Measurements from ENCODE around the gene NOD2. TPM values are rescaled to one million over a fixed set of nuclear protein-coding genes. Genes with fewer than 3 reads are reported as not detected.

The NOD2 gene
- total and polyA plus RNA-seq, 2 experiments from 2014 or later, result not detected

- no peak overlapping the region for H3K4me2 ChIP-seq (ENCODE audit: unreplicated experiment)
- no peak for DNase-seq
- no peak for TF ChIP-seq EZH2 (IDR thresholded peaks at IDR 0.05; ENCODE audit: insufficient read depth, poor library complexity, severe bottlenecking)
- TF ChIP-seq EZH2phosphoT487 (IDR thresholded peaks at IDR 0.05; ENCODE audit: insufficient read depth, low read depth), result no peak
- no peak overlapping the region for H3K27ac ChIP-seq
- no peaks in the 10 kb centered on the region for H3K79me2 ChIP-seq (ENCODE audit: insufficient read depth)
- H2AFZ ChIP-seq, result no peak overlapping the region
- no peak overlapping the region for H3K9ac ChIP-seq
- no peaks in the 10 kb centered on the region for H3K9me2 ChIP-seq (ENCODE audit: insufficient read depth)
- 75 to 80% methylated on average over 5 of the region's 5 CpGs for WGBS, 2 experiments (ENCODE audit: low coverage in 1 of 2, low lambda C conversion rate in 2 of 2, missing lambda C conversion rate in 2 of 2)
- H3K9me3 ChIP-seq (ENCODE audit: low read depth), result no peaks in the 10 kb centered on the region
- no peaks in the 10 kb centered on the region for H3K27me3 ChIP-seq (replicated peaks; ENCODE audit: insufficient read depth)
- H3K36me3 ChIP-seq (ENCODE audit: low read depth), result no peaks in the 10 kb centered on the region
- no peaks in the 10 kb centered on the region for H3F3A ChIP-seq (ENCODE audit: insufficient read depth)
- in situ Hi-C loops (cut with MboI), result loop anchor here (5.0 kb wide), 1 partner anchor 296 kb away; no protein-coding TSS in a partner anchor
- no peak overlapping the region for H3K4me3 ChIP-seq
- no peaks in the 10 kb centered on the region for H3K4me1 ChIP-seq (ENCODE audit: insufficient read depth)
- H4K20me1 ChIP-seq (ENCODE audit: insufficient read depth), result no peaks in the 10 kb centered on the region
Measured at GRCh38 chr16:50668368-50669008, 24.9 kb upstream of the NOD2 start.

GRCh38 chr16:50669741-50670140 is 23.7 kb upstream of the NOD2 start:
- no peak for DNase-seq
- H3K79me2 ChIP-seq (ENCODE audit: insufficient read depth), result no peaks in the 10 kb centered on the region
- no peak overlapping the region for H3K4me3 ChIP-seq
- H3K9me2 ChIP-seq (ENCODE audit: insufficient read depth), result no peaks in the 10 kb centered on the region
- WGBS, 2 experiments (ENCODE audit: low coverage in 1 of 2, low lambda C conversion rate in 2 of 2, missing lambda C conversion rate in 2 of 2), result 86 to 88% methylated on average over 4 of the region's 4 CpGs
- in situ Hi-C loops (cut with MboI), result loop anchor here (5.0 kb wide), 1 partner anchor 297 kb away; no protein-coding TSS in a partner anchor
- H3F3A ChIP-seq (ENCODE audit: insufficient read depth), result no peaks in the 10 kb centered on the region
- no peaks in the 10 kb centered on the region for H3K9me3 ChIP-seq (ENCODE audit: low read depth)
- H3K9ac ChIP-seq, result no peak overlapping the region
- H3K36me3 ChIP-seq (ENCODE audit: low read depth), result no peaks in the 10 kb centered on the region
- TF ChIP-seq EZH2phosphoT487 (IDR thresholded peaks at IDR 0.05; ENCODE audit: insufficient read depth, low read depth) (no peak), EZH2 (IDR thresholded peaks at IDR 0.05; ENCODE audit: insufficient read depth, poor library complexity, severe bottlenecking) (no peak)
- H3K4me2 ChIP-seq (ENCODE audit: unreplicated experiment), result no peak overlapping the region
- H4K20me1 ChIP-seq (ENCODE audit: insufficient read depth), result no peaks in the 10 kb centered on the region
- no peaks in the 10 kb centered on the region for H3K4me1 ChIP-seq (ENCODE audit: insufficient read depth)
- H3K27ac ChIP-seq, result no peak overlapping the region
- H2AFZ ChIP-seq, result no peak overlapping the region
- no peaks in the 10 kb centered on the region for H3K27me3 ChIP-seq (replicated peaks; ENCODE audit: insufficient read depth)

- Histone ChIP-seq H3K9me3 (ENCODE audit: low read depth) (no peaks in the 10 kb centered on the region), H4K20me1 (ENCODE audit: insufficient read depth) (no peaks in the 10 kb centered on the region), H2AFZ (no peak overlapping the region), H3K9ac (no peak overlapping the region), H3K27me3 (replicated peaks; ENCODE audit: insufficient read depth) (no peaks in the 10 kb centered on the region), H3K27ac (no peak overlapping the region), H3K79me2 (ENCODE audit: insufficient read depth) (no peaks in the 10 kb centered on the region), H3K4me1 (ENCODE audit: insufficient read depth) (no peaks in the 10 kb centered on the region), H3K9me2 (ENCODE audit: insufficient read depth) (no peaks in the 10 kb centered on the region), H3F3A (ENCODE audit: insufficient read depth) (no peaks in the 10 kb centered on the region), H3K4me3 (no peak overlapping the region), H3K36me3 (ENCODE audit: low read depth) (no peaks in the 10 kb centered on the region), H3K4me2 (ENCODE audit: unreplicated experiment) (no peak overlapping the region)
- no peak for TF ChIP-seq EZH2phosphoT487 (IDR thresholded peaks at IDR 0.05; ENCODE audit: insufficient read depth, low read depth)
- TF ChIP-seq EZH2 (IDR thresholded peaks at IDR 0.05; ENCODE audit: insufficient read depth, poor library complexity, severe bottlenecking), result no peak
- WGBS, 2 experiments (ENCODE audit: low coverage in 1 of 2, low lambda C conversion rate in 2 of 2, missing lambda C conversion rate in 2 of 2), result 41 to 50% methylated on average over 6 of the region's 6 CpGs
- no peak for DNase-seq
- in situ Hi-C loops (cut with MboI), result no loop called here
Measured at GRCh38 chr16:50670476-50670875, 22.9 kb upstream of the NOD2 start.

GRCh38 chr16:50671644-50672260 is 21.7 kb upstream of the NOD2 start:
- no peak overlapping the region for H3K27ac ChIP-seq
- in situ Hi-C loops (cut with MboI), result no loop called here
- no peaks in the 10 kb centered on the region for H3F3A ChIP-seq (ENCODE audit: insufficient read depth)
- no peaks in the 10 kb centered on the region for H3K79me2 ChIP-seq (ENCODE audit: insufficient read depth)
- no peak overlapping the region for H2AFZ ChIP-seq
- H3K4me2 ChIP-seq (ENCODE audit: unreplicated experiment), result no peak overlapping the region
- H3K27me3 ChIP-seq (replicated peaks; ENCODE audit: insufficient read depth), result no peaks in the 10 kb centered on the region
- no peak for TF ChIP-seq EZH2 (IDR thresholded peaks at IDR 0.05; ENCODE audit: insufficient read depth, poor library complexity, severe bottlenecking)
- no peak for TF ChIP-seq EZH2phosphoT487 (IDR thresholded peaks at IDR 0.05; ENCODE audit: insufficient read depth, low read depth)
- H3K9ac ChIP-seq, result no peak overlapping the region
- H3K9me2 ChIP-seq (ENCODE audit: insufficient read depth), result no peaks in the 10 kb centered on the region
- H3K4me1 ChIP-seq (ENCODE audit: insufficient read depth), result no peaks in the 10 kb centered on the region
- DNase-seq, result no peak
- no peaks in the 10 kb centered on the region for H3K36me3 ChIP-seq (ENCODE audit: low read depth)
- H4K20me1 ChIP-seq (ENCODE audit: insufficient read depth), result no peaks in the 10 kb centered on the region
- no peaks in the 10 kb centered on the region for H3K9me3 ChIP-seq (ENCODE audit: low read depth)
- no peak overlapping the region for H3K4me3 ChIP-seq
- WGBS, 2 experiments (ENCODE audit: low coverage in 1 of 2, low lambda C conversion rate in 2 of 2, missing lambda C conversion rate in 2 of 2), result 45 to 68% methylated on average over 2 of the region's 2 CpGs
